Activated T-cell treated with anti-CD3 and anti-CD28 coated beads, Interleukin-2, amount 50 U/mL, for 24 hours (primary cell): ENCODE measurements around the gene PRR20B.
"Not testable (repeated sequence)": the region's sequence is repeated elsewhere in the genome, so short reads cannot be mapped to it uniquely, and the experiment has no call there.

ENCODE experiments used
- DNase-seq: peaks from one replicate; pipeline ENCODE4 v3.0.0-alpha.2; 2020
- H3K27ac Mint-ChIP-seq: 2 replicates; pipeline ENCODE4 v1.8.0; 2020; ENCODE audit warnings: mild to moderate bottlenecking, mixed read lengths
- H3K27me3 Mint-ChIP-seq: 2 replicates; pipeline ENCODE4 v1.8.0; 2020; ENCODE audit warnings: mixed read lengths
- H3K36me3 Mint-ChIP-seq: 2 replicates; pipeline ENCODE4 v1.8.0; 2020; ENCODE audit warnings: low read depth, mixed read lengths
- H3K4me1 Mint-ChIP-seq: 2 replicates; pipeline ENCODE4 v1.8.0; 2020; ENCODE audit warnings: low read depth, mixed read lengths
- H3K4me3 Mint-ChIP-seq: 2 replicates; pipeline ENCODE4 v1.8.0; 2020; ENCODE audit warnings: mild to moderate bottlenecking, moderate library complexity, mixed read lengths
- H3K9me3 Mint-ChIP-seq: 2 replicates; pipeline ENCODE4 v1.8.0; 2020; ENCODE audit warnings: mixed read lengths

Gene PRR20B

GRCh38 chr13:57147188-57147587, at the start of gene PRR20B:
Gene PRR20B, plus strand, starts transcription at chr13:57147488. Its CDS starts 387 bp downstream, at chr13:57147875.
- H3K27ac Mint-ChIP-seq: not testable (repeated sequence)

GRCh38 chr13:57114945-57115344, 32.3 kb upstream of the PRR20B start:
- no peak overlapping the region for H3K4me3 Mint-ChIP-seq
- no peak overlapping the region for H3K27ac Mint-ChIP-seq
- H3K36me3 Mint-ChIP-seq: no peaks in the 10 kb centered on the region
- no peak for DNase-seq
- H3K4me1 Mint-ChIP-seq: no peaks in the 10 kb centered on the region
- no peaks in the 10 kb centered on the region for H3K27me3 Mint-ChIP-seq
- H3K9me3 Mint-ChIP-seq: peaks cover 48% of the 10 kb centered on the region

More at GRCh38 chr13:57147188-57147587, at the start of gene PRR20B:
- H3K4me3 Mint-ChIP-seq, H3K36me3 Mint-ChIP-seq, H3K9me3 Mint-ChIP-seq, DNase-seq, H3K27me3 Mint-ChIP-seq, H3K4me1 Mint-ChIP-seq: not testable (repeated sequence)

- DNase-seq: no peak
- no peaks in the 10 kb centered on the region for H3K4me1 Mint-ChIP-seq
- peaks cover 13% of the 10 kb centered on the region for H3K9me3 Mint-ChIP-seq
- no peak overlapping the region for H3K27ac Mint-ChIP-seq
- no peaks in the 10 kb centered on the region for H3K27me3 Mint-ChIP-seq
- H3K4me3 Mint-ChIP-seq: no peak overlapping the region
- no peaks in the 10 kb centered on the region for H3K36me3 Mint-ChIP-seq
These were observed 23.6 kb upstream of the PRR20B start for GRCh38 chr13:57123681-57124080.

DNA sequence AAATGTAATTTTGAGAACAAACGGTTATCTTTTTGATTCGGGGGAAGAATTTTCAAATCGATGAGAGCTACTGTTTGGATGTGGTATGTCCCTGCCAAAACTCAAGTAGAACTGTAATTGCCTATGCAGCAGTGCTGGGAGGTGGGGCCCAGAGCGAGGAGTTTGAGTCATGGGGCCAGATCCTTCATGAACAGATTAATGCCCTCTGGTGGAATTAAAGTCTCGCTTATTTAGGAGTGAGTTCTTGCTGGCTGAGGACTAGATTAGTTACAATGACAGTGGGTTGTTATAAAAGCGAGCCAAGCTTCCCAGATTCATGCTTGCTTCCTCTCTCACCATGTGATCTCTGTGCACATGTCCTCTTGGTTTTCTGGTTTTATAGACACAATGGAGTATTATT, 18.4 kb upstream of the PRR20B start:
- DNase-seq: no peak
- no peaks in the 10 kb centered on the region for H3K4me1 Mint-ChIP-seq
- H3K4me3 Mint-ChIP-seq: no peak overlapping the region
- H3K9me3 Mint-ChIP-seq: peaks cover 12% of the 10 kb centered on the region
- no peaks in the 10 kb centered on the region for H3K36me3 Mint-ChIP-seq
- no peaks in the 10 kb centered on the region for H3K27me3 Mint-ChIP-seq
- no peak overlapping the region for H3K27ac Mint-ChIP-seq

GRCh38 chr13:57136093-57136492, 11.2 kb upstream of the PRR20B start:
- no peaks in the 10 kb centered on the region for H3K27me3 Mint-ChIP-seq
- no peak for DNase-seq
- no peaks in the 10 kb centered on the region for H3K36me3 Mint-ChIP-seq
- no peak overlapping the region for H3K4me3 Mint-ChIP-seq
- H3K4me1 Mint-ChIP-seq: no peaks in the 10 kb centered on the region
- no peak overlapping the region for H3K27ac Mint-ChIP-seq
- peaks cover 3% of the 10 kb centered on the region for H3K9me3 Mint-ChIP-seq

DNA sequence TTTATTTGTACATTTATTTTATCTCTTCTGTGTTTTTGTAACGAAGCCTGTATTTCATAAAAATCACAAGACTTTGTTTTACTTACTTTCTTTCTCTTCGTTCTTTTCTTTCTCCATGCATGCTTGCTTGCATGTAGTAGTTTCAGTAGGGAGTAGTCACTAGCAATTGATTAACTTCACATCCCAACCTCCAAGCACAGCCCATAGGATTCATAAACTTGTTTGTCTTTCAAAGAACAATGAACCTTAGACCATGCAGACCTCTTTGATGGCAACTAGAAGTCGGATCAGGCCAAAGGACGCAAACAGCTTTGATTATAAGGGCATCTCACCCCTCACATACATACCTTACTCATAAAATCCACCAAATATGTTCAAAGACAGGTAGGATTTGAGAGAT, 9.7 kb upstream of the PRR20B start:
- no peak for DNase-seq
- no peaks in the 10 kb centered on the region for H3K36me3 Mint-ChIP-seq
- no peaks in the 10 kb centered on the region for H3K27me3 Mint-ChIP-seq
- H3K4me1 Mint-ChIP-seq: no peaks in the 10 kb centered on the region
- no peak overlapping the region for H3K4me3 Mint-ChIP-seq
- peaks cover 3% of the 10 kb centered on the region for H3K9me3 Mint-ChIP-seq
- H3K27ac Mint-ChIP-seq: no peak overlapping the region

DNA sequence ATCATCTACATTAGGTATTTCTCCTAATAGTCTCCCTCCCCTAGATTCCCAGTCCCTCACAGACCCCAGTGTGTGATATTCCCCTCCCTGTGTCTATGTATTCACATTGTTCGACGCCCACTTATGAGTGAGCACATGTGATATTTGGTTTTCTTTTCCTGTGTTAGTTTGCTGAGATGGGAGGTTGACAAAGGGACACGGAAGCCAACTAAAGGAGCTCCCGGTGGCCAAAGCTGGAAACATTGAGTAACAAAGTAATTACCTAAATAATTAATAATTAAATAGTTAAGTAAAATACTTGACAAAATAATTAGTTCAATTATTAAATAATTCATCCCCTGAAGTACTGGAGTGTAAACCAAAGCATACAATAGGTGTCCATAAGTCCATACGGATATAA, 8.3 kb upstream of the PRR20B start:
- Mint-ChIP-seq H3K36me3 (no peaks in the 10 kb centered on the region), H3K4me1 (no peaks in the 10 kb centered on the region), H3K27ac (no peak overlapping the region), H3K9me3 (no peaks in the 10 kb centered on the region), H3K27me3 (no peaks in the 10 kb centered on the region), H3K4me3 (no peak overlapping the region)
- no peak for DNase-seq

DNA sequence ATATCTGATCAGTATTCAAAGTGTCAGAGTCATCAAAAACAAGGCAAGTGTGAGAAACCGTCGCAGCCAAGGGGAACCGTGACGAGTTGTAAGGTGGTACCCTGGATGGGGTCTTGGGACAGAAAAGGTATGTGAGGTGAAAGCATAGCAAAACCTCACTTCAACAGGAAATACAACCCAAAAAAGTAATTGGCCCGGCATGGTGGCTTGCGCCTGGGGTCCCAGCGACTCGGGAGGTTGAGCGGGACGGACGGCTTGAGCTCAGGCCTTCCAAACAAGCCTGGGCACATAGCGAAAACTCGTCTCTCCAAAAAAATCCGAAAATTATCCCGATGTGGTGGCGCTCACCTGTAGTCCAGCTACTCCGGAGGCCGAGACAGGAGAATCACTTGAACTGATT, 7.5 kb upstream of the PRR20B start:
- not testable (repeated sequence) for H3K4me1 Mint-ChIP-seq

GRCh38 chr13:57140235-57140968, 6.9 kb upstream of the PRR20B start, which contains the start of gene PRR20A:
Gene PRR20A, plus strand, starts transcription at chr13:57140918. Its CDS starts 387 bp downstream, at chr13:57141305.
- H3K4me3 Mint-ChIP-seq, H3K27me3 Mint-ChIP-seq, H3K36me3 Mint-ChIP-seq: not testable (repeated sequence)

More for the DNA sequence above, 7.5 kb upstream of the PRR20B start:
- H3K9me3 Mint-ChIP-seq, H3K27ac Mint-ChIP-seq, DNase-seq, H3K4me3 Mint-ChIP-seq, H3K27me3 Mint-ChIP-seq, H3K36me3 Mint-ChIP-seq: not testable (repeated sequence)

GRCh38 chr13:57148106-57148505, 818 bp downstream of the PRR20B start:
- H3K27me3 Mint-ChIP-seq, H3K4me3 Mint-ChIP-seq, DNase-seq, H3K9me3 Mint-ChIP-seq, H3K4me1 Mint-ChIP-seq, H3K36me3 Mint-ChIP-seq, H3K27ac Mint-ChIP-seq: not testable (repeated sequence)

More at GRCh38 chr13:57140235-57140968, 6.9 kb upstream of the PRR20B start, which contains the start of gene PRR20A:
- not testable (repeated sequence) for H3K4me1 Mint-ChIP-seq, H3K27ac Mint-ChIP-seq, H3K9me3 Mint-ChIP-seq, DNase-seq

- H3K27ac Mint-ChIP-seq, H3K27me3 Mint-ChIP-seq, H3K4me1 Mint-ChIP-seq, DNase-seq, H3K4me3 Mint-ChIP-seq, H3K9me3 Mint-ChIP-seq, H3K36me3 Mint-ChIP-seq: not testable (repeated sequence)
These were observed 6.5 kb downstream of the PRR20B start, which contains the start of gene PRR20C for GRCh38 chr13:57153761-57154160. Gene PRR20C, plus strand, starts transcription at chr13:57154061. Its CDS starts 387 bp downstream, at chr13:57154448.

DNA sequence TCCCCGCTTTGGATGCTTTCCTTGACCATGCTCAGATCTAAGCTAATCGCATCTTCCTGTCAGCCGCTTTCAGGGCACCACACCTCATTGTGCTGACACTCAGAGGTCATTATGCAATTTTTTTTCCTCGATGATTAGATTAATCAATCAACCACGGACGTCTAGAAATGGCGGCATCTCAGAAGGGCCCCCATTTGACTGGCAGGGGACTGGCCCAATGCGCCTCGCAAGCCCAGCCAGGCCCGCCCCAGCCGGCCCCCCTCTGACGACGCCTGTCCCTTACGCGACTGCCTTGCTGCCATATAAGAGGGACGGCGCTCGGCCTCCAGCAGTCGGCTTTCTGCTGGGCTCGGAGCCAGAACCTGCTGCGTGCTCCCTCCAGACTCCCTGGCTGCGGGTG, 13.0 kb downstream of the PRR20B start, which contains the start of gene PRR20D:
PRR20D (plus strand) TSS at position 301 of the 400 bp plus-strand sequence. CDS start 387 bp downstream, outside the sequence.
- H3K27ac Mint-ChIP-seq, H3K4me3 Mint-ChIP-seq, H3K4me1 Mint-ChIP-seq, H3K9me3 Mint-ChIP-seq, H3K27me3 Mint-ChIP-seq, H3K36me3 Mint-ChIP-seq, DNase-seq: not testable (repeated sequence)

DNA sequence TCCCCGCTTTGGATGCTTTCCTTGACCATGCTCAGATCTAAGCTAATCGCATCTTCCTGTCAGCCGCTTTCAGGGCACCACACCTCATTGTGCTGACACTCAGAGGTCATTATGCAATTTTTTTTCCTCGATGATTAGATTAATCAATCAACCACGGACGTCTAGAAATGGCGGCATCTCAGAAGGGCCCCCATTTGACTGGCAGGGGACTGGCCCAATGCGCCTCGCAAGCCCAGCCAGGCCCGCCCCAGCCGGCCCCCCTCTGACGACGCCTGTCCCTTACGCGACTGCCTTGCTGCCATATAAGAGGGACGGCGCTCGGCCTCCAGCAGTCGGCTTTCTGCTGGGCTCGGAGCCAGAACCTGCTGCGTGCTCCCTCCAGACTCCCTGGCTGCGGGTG, 19.6 kb downstream of the PRR20B start, which contains the start of gene PRR20E:
PRR20E (plus strand) TSS at position 301 of the 400 bp plus-strand sequence. CDS start 387 bp downstream, outside the sequence.
- not testable (repeated sequence) for H3K4me3 Mint-ChIP-seq, H3K36me3 Mint-ChIP-seq, H3K27ac Mint-ChIP-seq, DNase-seq, H3K4me1 Mint-ChIP-seq, H3K9me3 Mint-ChIP-seq, H3K27me3 Mint-ChIP-seq

DNA sequence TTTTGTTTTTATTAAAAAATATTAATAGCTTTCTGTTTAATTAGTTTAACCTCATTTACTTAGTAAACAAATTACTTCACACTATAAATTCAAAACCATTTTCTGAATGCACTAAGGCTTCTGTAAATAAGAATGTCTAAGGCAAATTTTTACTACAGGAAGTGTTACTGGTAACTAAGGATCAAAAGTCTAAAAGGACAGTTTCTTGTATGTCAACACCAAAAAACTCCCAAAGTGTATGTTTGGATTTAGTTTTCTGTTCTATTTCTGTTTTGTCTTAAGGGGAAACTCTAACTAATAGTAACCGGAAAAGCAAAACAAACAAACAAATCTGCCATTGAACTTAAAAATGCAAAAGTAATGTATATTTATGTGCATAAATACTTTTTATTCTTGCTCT, 44.4 kb downstream of the PRR20B start:
- Mint-ChIP-seq H3K27me3 (no peaks in the 10 kb centered on the region), H3K4me1 (no peaks in the 10 kb centered on the region), H3K9me3 (no peaks in the 10 kb centered on the region), H3K36me3 (no peaks in the 10 kb centered on the region), H3K4me3 (no peak overlapping the region), H3K27ac (no peak overlapping the region)
- no peak for DNase-seq
